LNCAP (cell line): ENCODE data around the gene EPS8L2.

ENCODE experiments used
- TF ChIP-seq, protein P1 (sequence below): fragments of 450-650 bp; IDR thresholded peaks from 2 replicates; pipeline ENCODE4 v1.5.1; 2017; ENCODE audit warnings: mild to moderate bottlenecking

Gene EPS8L2

DNA sequence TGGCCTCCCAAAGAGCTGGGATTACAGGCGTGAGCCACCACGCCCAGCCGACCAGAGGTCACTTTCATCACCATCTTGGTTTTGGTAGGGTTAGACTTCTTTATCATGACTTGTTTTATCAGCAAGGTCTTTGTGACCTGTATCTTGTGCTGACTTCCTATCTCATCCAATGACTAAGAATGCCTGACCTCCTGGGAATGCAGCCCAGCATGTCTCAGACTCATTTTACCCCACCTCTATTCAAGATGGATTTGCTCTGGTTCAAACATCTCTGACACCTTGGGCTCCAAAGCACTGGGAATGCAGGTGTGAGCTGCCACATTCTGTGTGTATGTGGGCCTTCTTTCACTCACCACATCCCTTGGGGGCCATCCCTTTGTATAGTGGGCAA lies 36.1 kb downstream of the EPS8L2 start:
- TF ChIP-seq, protein P1, sequence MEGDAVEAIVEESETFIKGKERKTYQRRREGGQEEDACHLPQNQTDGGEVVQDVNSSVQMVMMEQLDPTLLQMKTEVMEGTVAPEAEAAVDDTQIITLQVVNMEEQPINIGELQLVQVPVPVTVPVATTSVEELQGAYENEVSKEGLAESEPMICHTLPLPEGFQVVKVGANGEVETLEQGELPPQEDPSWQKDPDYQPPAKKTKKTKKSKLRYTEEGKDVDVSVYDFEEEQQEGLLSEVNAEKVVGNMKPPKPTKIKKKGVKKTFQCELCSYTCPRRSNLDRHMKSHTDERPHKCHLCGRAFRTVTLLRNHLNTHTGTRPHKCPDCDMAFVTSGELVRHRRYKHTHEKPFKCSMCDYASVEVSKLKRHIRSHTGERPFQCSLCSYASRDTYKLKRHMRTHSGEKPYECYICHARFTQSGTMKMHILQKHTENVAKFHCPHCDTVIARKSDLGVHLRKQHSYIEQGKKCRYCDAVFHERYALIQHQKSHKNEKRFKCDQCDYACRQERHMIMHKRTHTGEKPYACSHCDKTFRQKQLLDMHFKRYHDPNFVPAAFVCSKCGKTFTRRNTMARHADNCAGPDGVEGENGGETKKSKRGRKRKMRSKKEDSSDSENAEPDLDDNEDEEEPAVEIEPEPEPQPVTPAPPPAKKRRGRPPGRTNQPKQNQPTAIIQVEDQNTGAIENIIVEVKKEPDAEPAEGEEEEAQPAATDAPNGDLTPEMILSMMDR: no peak

DNA sequence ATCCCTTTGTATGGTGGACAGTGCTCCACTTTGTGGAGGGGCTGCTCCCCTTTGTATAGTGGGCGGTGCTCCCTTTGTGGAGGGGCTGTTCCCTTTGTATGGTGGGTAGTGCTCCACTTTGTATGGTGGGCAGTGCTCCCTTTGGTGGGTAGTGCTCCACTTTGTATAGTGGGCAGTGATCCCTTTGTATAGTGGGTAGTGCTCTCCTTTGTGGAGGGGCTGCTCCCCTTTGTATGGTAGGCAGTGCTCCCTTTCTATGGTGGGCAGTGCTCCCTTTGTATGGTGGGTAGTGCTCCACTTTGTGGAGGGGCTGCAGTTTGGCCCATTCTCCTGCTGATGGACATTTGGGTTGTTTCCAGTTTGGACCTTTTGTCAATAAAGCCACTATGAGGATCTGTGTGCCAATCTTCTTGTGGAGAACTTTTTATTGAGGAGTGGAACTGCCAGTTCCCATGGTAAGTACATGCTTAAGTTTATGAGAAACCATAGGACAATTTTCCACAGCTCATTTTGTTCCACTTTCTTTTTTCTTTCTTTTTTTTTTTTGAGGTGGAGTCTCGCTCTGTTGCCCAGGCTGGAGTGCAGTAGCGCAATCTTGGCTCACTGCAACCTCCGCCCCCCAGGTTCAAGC lies 36.7 kb downstream of the EPS8L2 start:
- TF ChIP-seq, protein P1: no peak

DNA sequence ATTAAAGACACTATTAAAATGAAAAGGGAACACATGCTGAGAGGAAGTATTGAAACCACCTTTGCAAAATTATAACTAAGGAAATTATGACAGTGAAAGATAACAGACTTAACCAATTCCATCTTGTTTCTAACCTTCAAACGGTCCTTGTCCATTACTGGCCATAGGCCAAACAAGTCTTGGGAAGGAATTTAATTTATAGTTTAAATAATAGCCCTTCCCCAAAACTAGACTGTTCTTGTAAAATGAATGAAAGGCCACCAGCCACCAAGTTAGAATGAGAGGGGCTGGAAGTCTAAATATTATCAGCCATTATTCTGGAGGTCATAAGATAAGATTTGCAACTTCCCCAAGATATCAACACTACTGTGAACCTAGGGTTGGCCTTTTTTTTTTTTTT lies 39.4 kb downstream of the EPS8L2 start:
- TF ChIP-seq, protein P1: no peak

DNA sequence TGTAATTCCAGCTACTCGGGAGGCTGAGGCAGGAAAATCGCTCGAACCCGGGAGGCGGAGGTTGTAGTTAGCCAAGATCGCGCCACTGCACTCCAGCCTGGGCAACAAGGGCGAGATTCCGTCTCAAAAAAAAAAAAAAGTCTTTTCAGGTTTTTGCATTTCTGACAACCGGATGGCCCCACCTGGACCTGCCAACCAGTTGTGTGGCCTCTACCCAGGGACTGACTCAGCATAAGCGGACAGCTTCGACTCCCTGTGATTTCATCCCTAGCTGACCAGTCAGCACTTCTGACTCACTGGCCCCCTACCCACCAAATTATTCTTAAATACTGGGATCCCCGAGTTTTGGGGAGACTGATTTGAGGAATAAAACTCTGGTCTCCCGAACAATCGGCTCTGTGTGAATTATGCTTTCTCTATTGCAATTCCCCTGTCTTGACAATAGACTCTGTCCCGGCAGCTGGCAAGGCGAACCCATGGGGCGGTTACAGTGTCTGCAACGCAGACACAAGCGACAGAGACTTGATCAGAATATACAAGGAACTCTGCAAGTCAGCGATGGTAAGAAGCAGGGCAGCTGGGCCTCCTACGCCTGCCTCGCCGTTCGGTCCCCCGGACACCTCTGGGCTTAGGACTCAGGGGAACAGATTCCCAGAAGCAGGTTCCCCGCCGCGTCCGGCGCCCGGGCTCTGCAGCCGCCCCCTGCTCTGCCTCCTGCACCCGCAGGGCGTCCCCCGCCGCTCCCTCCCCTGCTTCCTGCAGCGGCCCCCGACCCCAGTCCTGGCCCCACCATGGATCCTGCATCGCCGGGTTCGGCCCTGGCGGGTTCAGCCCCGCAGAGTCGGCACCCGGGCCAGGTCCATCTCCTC lies 40.5 kb downstream of the EPS8L2 start:
- TF ChIP-seq, protein P1: no peak

DNA sequence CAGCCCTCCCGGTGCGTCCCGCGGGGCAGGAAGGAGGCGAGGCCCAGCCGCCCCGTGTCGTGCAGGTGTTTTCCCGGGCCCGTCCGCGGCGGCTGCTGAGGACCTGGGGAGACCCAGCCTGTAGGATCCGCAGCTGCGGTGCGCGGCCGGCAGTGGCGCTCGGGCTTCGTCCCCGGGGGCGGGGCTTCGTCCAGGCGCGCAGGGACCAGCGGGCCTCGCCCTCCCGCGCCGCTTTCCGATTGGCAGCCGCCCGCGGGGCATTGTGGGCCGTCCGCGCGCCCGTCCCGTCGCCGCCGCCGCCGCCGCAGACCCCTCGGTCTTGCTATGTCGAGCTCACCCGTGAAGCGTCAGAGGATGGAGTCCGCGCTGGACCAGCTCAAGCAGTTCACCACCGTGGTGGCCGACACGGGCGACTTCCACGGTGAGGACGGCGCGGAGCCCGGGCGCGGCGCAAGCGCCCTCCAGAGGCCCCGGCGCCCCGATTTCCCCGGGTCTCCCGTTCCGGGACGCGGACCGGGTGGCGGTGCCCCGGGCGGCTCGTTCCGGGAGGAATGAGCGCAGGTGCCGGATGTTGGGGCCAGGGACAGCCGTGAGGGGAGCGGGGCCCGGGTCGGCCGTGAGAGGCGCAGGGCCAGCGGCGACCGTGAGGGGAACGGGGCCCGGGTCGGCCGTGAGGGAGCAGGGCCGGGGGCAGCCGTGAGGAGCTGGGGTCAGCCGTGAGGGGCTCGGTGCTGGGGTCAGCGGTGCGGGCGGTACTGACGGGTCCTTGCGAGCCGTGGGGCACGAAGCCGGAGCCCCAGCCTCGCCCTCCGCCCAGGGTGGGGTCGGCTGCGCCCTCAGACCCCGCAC lies 41.4 kb downstream of the EPS8L2 start, which contains the start of gene TALDO1:
TALDO1 (plus strand) TSS at position 307 of the 849 bp plus-strand sequence; CDS start at position 325, 18 bp downstream.
- TF ChIP-seq, protein P1: peak; percentile 35; the same call in 1 of the 2 replicates

DNA sequence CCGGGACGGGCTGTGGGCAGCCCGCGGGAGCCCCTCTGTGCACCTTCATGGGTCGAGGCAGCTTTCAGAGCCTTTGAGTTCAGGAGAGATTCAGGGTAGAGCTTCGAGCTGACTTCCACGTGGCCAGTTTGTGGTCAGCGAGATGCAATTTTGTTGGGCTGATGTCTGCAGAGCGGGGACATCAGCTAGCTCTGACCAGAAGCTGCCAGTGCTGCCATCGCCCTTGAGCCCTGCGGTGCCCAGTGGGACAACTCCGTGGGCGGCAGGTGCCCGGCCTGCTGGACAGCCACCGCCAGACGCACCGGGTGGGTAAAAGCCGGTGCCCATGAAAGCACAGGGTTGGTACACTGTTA lies 42.0 kb downstream of the EPS8L2 start:
- TF ChIP-seq, protein P1: no peak

DNA sequence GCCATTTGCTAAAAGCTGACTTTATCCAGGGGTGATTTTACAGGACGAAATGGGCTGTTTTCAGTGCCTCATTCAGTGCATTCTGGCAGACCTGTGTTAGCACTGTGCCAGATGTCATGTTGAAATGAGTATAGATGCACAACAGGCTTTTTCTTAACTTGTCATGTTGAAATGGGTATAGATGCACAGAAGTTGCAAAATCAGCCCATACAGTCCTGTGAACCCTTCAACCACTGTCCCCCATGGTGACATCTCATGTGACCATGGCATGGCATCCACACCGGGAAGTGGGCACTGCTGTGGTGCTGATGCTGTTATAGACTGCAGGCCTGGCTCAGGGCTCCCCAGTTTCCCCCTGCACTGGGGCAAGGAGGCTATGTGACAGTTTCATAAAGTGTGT lies 43.7 kb downstream of the EPS8L2 start:
- TF ChIP-seq, protein P1: no peak
